NCI-H187 treated with DMSO at 0.1 percent for 48 hours (cell line): ENCODE measurements around the gene FAM177B.
A peak's percentile ranks its signal among the peaks of the same experiment; 100 is the strongest.

Experiments
- DNase-seq: peaks from one replicate; lab custom pipeline; 2025; lab: John Stamatoyannopoulos, UW

FAM177B gene

DNA sequence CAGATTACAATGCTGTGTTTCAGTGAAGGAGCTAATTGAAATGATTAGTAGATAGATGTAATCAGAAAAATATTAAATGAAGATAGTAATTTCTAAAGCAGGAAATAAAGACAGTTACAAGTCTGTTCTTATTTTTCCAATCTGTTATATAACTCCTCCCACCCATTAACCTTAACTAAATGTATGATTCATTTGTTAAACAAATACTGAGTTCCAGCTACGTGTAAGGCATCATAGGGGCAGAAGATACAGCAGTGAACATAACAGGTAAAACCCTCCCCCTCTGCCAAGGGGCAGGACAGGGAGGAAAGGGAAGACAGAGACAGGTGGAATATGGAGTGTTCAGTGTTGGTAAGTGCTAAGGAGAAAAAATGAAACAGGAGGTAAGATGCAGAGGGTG is at the start of gene FAM177B:
Gene FAM177B (plus strand): TSS at position 231 of the 400 bp plus-strand sequence. CDS start 9,344 bp downstream, outside the sequence.
- no peak for DNase-seq

DNA sequence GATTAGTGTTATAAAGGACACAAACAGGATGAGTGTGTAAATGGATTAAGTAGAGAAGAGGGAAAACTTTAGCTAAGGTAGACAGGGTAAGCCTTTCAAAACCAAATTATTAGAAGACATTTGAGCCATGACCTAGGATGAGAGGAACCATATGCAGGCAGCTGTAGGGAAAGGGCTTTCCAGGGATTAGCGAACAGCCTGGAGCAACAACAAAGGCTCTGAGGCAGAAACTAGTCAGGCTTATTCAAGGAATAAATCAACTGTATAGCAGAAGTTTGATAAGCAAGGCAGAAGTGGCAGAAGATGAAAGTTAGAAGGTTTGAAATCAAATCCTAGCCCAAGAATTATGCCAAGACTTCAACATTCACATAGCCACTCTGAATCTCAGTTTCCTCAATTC is 46.0 kb upstream of the FAM177B start:
- DNase-seq, result no peak

DNA sequence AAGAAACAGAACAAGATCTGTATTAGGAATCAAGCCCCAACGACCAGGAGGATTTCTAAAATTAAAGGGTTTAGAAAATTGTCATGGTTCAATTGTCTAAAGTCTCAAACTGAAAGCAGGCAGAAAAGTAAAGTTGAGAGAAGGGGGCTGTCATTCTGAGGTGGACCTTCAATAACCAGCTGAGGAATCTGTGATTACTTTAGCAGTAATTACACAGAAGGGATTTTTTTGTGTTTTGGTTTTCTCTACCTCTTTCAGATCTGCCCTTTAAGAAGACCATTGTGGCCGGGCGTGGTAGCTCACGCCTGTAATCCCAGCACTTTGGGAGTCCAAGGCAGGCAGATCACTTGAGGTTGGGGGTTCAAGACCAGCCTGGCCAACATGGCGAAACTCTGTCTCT is 42.1 kb upstream of the FAM177B start:
- DNase-seq, result no peak

DNA sequence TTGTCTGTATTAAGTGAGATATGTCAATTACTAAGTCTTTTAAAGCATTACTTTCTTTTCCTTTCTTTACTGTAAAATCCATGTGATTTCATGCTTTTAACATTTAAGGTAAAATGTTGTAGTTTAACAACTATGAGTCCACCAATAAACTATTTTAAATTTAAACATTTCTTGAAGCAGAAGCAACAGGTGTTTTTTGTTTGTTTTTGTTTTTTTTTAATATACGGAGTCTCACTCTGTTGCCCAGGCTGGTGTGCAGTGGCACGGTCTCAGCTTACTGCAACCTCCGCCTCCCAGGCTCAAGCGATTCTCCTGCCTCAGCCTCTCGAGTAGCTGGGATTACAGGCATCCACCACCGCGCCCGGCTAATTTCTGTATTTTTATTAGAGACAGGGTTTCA is 40.3 kb upstream of the FAM177B start:
- DNase-seq, result no peak

DNA sequence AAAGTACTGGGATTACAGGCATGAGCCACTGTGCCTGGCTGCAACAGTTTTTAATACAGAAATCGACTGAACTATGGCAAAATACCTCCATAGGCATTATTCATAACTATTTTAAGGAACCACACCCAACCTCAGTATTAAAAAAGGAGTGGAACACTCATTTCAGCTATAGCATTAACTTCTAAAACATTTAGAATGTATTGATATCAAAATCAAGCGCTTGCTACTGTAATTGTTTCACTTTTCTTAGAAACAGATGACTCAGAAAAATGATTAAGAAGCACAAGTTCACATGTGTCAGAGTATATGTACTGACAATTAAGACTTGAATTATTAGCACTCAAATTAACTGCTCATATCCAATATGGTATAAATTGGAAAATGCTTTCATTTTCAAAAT is 39.8 kb upstream of the FAM177B start:
- DNase-seq, result no peak

DNA sequence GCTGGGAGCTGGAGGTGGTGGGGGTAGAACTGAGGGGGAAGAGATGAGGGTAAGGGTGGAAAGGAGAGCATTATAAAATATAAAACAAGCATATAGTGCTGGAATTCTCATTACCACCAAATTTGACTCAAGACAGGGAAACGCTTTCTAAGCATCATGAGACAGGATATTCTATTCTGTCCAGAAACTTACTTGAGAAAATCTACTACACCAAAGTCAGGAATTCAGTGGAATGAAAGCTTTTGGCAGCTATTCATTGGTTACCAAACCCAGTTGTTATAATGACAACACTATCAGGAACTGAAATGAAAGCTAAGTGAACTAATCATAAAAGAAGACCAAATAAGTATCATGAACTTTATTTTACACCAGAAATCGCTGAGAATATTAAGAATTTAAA is 39.2 kb upstream of the FAM177B start:
- DNase-seq, result no peak

DNA sequence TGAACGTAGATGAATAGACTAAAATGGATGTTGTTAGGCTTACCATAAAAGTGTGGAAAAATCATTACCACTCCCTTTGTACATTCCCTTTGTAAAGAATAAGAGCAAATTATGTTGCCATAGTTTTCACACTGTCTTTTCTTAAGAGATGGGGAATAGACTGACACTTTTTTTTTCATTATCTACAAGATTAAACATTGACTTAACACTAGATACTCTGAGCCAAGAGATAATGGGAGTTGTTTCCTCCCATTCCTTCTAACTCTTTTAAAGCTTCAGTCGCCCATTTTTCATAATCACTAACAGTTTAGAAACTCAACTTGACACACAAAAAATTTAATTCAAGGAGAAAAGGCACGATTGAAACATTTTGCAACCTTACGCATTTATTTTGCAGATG is 34.8 kb upstream of the FAM177B start:
- no peak for DNase-seq

DNA sequence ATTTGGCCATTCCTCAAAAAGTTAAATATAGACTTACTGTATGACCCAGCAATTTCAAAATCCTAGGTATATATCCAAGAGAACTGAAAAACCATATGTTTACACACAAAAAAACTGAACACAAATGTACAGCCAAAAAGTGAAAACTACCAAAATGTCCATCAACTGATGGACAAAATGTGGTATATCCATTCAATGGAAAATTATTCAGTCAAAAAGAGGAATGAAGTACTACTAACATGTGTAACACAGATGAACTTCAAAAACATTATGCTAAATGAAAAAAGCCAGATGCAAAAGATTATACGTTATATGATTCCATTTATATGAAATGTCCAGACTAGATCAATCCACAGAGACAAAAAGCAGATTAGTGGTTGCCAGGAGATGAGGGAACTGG is 32.7 kb upstream of the FAM177B start:
- no peak for DNase-seq

DNA sequence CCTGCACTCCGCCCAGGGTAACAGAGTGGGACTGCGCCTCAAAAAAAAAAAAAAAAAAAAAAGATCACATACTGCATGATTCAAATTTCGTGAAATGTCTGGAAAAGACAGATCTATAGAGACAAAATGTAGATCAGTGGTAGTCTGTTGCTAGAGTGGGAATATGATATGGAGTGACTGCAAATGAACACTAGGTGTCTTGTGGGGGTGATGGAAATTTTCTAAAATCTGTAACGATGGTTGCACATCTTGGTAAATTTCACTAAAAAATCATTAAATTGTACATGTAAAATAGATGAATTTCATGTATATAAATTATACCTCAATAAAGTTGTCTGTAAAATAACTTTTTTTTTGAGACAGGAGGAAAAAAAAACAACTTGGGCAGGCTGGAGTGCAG is 30.2 kb upstream of the FAM177B start:
- DNase-seq, result no peak

DNA sequence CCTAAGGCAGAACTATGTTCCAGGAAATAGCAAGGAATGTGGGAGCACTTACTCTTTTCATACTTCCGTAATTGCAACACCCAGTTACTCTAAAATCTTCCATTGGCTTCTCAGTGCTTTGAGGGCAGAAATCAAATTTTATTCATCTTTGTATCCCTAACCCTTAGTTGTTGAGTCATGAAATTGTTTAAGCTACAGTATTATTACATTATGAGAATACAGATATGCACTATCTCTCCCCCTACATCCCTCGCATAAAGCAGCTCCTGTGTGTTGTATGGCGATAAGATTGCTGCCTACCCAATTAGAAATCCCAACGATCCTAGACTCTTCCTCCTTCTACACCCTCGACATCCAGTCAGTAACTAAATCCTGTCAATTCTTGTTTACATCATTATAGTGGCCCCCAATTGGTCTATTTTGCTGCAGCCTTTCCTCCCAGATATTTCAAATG is 27.3 kb upstream of the FAM177B start:
- DNase-seq, result no peak

DNA sequence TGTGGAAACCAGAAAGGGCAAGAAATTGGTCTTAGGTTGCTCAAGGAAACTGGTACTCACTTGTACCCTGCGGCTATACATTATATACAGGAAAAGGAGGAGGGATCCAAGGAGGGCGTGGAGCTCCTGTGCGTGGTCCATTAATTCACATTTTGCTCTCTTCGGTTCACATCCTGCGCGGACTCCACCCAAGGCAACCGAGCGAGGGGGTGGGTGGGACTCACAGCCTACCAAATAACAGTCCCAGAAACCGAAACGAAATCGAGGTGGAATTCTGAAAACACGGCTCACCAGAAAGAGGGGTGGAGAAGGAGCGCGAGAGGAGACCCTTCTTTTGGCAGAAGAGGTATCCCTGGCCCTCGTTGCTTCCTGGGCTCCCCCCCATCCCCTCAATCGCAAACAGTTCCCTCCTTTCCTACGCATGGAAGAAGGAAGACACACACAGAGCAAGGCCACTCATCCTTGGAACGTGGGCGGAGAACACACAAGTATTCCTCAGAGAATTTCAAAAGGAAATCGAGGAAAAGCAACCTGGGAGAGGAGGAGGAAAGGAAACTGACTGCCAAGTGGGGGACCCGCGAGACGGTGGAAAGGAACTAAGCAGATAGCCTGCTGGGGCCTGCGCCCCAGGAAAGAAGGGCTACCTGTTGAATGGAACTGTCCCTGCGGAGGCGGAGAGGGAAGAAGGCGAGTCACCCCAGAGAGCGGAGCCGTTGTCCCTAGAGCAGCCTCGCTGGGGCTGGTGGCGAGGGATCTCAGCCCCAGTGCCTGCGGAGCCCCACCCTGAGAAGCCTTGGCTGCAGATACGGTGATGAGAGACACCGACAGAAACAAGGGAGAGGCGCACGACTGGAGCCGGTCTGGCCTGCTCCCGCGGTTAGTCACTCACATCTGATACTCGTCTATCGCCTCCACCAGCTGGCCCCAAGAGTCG is 25.4 kb upstream of the FAM177B start:
- DNase-seq, result no peak

DNA sequence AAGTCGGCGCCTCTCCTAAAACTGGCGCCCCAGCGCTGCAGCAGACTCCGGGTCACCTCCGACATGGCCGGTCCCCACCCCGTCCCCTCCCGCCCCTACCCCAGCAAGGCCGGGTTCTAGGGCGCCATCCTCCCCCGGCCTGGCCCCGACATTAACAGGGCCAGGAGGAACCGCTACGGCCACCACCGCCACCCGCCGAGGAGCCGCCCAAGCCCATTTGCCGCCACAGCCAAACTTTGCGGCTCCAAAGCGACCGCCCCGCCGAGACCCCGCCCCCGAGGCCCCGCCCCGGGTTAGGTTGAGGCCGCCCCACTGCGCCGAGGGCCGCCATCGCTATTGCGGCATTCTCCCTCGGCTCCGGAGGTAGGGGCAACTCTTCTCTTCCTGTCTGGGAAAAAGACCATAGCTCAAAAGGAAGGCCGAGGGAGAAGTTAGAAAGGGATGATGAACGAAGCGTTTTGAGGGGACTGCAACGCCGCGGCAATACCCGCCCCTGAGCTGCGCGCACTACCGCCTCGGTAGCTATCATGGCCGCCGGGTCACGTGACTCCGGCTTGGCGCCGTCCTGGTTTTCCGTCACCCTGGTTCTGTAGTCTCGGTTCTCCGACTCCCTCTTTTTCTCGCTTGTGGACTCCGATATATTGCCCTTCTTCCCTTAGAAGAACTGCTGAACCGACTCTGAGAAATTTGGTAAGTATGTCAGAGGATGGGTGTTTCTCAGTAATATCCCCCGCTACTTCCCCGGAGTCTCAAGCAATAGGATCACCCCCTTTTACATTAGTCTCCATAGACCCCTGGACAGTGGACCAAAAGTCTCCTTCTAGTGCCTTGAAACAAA is 24.5 kb upstream of the FAM177B start, which contains the start of the genes AIDA and BROX:
Gene AIDA (minus strand): TSS at position 239 of the 838 bp plus-strand sequence. CDS start 174 bp downstream, at position 65.
Gene BROX (plus strand): TSS at position 312 of the 838 bp plus-strand sequence. CDS start 3,136 bp downstream, outside the sequence.
- DNase-seq, result peak; percentile 17

DNA sequence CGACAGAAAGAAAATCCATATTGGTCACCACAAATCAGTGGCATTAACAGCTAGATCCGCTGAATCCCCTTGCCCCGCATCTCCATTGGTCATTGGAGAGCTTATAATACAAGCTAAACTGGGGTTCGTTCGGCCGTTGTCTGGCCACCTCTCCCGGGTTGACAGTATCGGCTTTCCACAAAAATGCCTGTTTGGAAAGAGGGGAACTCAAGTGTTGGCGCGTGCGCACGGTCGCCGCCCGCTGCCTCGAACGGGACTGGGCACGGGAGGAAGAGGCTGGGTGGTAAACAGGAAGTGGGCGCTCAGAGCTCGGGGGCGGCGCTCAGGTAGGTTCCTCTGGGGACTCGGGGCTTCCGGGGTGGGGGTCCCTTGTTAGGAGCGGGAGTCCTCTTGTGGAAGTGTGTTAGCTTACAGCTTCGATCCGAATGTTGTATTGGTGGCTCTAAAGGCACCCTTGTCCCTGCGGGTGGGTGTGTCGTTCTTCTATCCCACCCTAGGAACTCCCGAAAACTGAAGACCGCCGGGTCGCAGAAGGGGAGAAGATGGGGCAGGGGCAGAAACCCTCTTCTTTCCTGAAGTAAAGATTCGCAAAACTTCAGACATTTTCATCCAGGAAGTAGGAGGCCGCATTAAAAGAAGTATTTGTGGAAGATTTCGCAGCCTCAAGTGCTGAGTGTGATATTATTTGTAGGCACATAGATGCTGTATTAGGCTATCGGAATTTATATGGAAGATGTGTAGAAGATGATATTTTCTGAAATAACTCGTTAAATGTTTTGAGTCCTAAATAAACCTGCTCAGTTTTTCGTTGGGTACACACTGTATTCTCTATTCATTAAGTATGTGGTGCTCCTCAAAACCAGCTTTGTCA is 23.7 kb upstream of the FAM177B start:
- DNase-seq, result peak; percentile 39

DNA sequence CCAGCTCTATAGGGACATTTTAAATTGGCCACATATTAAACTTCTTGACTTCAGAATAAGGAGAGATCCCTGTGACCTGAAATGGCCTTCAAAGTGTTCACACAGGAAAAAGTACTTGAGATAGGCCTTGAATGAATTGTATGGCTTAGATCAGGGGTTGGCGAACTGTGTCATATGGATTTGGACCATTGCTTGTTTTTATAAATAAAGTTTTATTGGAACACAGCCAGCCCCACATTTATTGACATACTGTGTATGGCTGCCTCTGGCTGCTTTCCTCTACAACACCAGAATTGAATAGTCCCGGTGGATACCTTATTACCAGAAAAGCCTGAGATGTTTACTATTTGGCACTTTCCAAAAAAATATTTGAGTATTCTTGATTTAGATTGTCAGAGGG is 20.6 kb upstream of the FAM177B start:
- DNase-seq, result no peak

DNA sequence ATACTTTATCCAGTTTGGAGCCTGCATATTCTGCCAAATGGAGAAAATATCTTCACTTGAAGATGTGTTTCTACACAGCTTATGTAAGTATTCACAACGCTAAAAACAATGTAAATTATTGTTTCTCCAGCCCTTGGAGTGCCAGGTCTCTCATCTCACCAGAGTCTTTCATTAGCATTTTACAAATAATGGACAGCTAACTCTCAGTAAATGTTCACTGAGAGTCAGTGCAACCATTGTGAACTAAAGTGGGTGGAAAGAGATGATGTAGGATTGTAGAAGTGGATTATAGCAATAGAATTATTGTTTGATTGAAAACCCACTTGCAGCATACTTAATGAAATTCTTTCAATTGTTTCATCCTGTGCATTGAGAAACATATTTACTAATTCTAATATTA is 8.3 kb upstream of the FAM177B start:
- DNase-seq, result no peak

DNA sequence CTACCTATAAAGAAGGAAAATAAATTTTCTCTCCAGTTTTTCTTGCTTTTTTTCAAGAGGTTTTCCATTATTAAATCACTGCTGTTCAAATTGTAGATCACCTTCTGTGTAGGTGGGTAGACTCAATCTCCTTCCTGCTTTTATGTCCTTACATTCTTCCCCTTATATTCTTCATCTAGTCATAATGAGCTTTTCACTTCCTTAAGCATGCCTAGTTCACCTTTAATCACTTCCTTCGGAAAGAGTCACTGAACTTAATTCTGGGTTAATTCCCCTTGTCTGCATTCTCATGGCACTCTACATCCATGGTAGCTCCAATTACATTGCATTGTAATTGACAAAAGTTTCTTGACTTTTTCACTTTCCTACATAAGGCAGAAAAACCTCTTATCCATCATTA is 6.1 kb upstream of the FAM177B start:
- no peak for DNase-seq

DNA sequence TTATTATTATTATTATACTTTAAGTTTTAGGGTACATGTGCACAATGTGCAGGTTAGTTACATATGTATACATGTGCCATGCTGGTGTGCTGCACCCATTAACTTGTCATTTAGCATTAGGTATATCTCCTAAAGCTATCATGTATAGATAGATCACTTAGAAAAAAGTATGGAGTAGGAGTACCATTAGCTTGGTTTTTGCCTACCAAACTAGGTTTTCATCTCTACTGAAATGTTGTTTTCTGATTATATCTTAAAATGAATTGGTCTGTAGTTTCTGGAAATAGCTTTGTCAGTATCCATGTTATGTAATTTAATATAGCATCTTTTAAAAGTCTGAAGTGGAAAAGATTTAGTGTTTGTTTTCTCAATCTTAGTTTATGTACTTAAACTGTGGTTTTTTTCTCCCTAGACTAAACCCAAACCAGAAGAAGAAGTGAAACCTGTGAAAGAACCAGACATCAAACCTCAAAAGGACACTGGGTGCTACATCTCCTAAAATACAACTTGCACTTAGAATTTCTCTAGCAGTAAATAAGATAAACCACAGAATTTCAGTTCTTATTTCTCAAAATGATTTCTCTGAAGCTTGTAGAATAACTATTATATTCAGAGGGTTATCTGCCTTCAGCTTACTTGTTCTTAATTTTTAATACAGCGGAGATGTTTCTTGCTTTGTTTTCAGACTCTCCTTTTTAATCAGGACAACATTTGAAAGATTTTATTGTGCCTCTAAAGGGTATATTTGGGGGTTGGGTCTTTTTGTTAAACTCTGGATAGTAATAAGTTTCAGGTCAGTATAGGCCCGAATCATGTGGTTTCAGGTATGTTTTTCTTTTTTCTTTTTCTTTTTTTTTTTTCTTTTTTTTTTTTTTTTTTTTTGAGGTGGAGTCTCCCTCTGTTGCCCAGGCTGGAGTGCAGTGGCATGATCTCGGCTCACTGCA is 4.5 kb upstream of the FAM177B start:
- no peak for DNase-seq

DNA sequence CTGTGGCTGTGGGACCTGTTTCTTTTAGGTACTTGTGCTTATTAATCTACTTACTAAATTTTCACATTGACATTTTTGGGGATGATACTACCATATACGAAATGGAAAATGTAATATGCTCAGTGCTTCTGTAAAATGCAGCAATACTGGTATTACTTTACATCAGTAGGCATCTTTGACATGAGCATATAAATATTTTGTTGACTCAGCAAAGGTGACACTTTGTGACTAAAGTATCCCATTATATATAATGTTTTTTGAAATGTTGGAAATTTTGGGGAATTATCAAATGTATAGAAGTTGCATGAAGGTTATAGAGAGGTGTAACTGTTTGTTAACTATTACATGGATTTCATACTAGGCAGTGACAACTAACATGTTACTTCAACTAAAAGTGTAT is 2.3 kb upstream of the FAM177B start:
- no peak for DNase-seq

DNA sequence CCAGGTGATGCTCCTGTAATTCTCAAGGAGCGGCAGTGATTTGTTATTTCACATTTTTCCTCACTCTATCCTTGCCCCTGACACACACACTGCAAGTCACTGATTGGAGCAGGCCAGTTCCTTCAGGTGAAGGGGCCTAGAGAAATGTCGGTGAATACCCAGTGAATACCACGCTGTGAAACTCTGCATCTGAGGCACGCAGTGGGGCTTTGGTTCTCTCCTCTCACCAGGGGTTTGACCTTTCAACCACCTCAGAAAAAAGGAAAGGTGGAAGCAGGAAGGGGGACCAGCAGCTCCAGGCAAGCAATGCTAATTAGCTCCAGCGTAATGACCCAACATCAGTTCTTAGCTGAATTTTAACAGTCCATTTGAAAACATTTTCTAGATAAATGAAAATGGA is 532 bp upstream of the FAM177B start:
- DNase-seq, result no peak

DNA sequence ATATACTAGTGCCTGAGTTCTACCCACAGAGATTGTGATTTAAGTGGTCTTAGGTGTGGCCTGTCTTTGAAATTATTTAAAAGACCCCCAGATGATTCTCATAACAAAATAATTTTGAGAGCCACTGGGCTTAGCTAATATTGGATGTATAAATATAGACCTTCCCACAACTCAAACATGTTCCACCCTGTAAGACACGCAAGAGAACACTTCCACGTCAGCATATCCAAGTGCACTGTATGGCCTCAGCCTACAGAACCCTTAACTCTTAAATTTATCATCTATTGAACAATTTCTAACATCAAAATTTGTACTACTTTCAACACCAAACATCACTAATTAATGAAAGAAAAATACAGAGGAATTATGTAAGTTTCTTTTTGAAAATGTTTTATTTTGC is 2.5 kb downstream of the FAM177B start:
- DNase-seq, result no peak

DNA sequence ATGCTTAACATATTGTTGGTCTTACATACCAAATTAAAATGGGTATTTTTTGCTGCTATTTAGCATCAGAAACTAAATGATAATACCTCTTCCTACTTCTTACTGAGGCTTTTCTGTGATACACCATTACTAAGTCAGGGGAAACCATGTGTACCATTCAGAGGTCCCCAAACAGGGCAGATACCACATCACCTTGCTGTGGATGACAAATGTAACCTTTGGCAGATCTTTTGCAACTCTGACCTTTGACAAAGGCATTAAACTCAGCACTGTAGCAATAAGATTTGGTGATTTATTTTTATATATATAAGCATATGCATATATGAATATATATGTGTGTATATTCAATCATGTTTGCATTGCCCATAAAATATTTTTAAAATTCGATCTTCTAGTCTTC is 2.9 kb downstream of the FAM177B start:
- DNase-seq, result no peak
